CD14-positive monocyte (primary cell): ENCODE results near the gene SLC35C1. TPM values are rescaled to one million over a fixed set of nuclear protein-coding genes. Genes with fewer than 3 reads are reported as not detected.
"Not testable (repeated sequence)": the region's sequence is repeated elsewhere in the genome, so short reads cannot be mapped to it uniquely, and the experiment has no call there.

Experiments
- DNase-seq, 3 donors: peaks; one replicate each; pipeline ENCODE4 v3.0.0-alpha.2; 2011 to 2022
- H2AFZ ChIP-seq: 2 replicates; pipeline ENCODE4 v1.6.0; 2012; ENCODE audit warnings: mild to moderate bottlenecking, low read depth, low read length, inconsistent platforms; ENCODE audit not compliant: insufficient read depth, poor library complexity, severe bottlenecking
- H3K27ac ChIP-seq, 2 donors: 1 replicate in 1 of 2; 2 replicates in 1 of 2; pipeline ENCODE4 v1.5.1; 2012 to 2013; ENCODE audit warnings: low read length in 2 of 2, control low read depth in 1 of 2, inconsistent platforms in 1 of 2, low read depth in 1 of 2, mild to moderate bottlenecking in 1 of 2
- H3K27me3 ChIP-seq, 2 donors: one replicate each; pipeline versions ENCODE4 v1.6.0 to v1.6.1; 2011 to 2013; ENCODE audit warnings: low read length in 2 of 2; ENCODE audit not compliant: control insufficient read depth in 2 of 2, insufficient read depth in 2 of 2
- H3K36me3 ChIP-seq, 2 donors: replicated peaks in 1 of 2; 1 replicate in 1 of 2; 2 replicates in 1 of 2; pipeline versions ENCODE4 v1.5.1 to v1.6.1; 2012 to 2013; ENCODE audit warnings: low read length in 2 of 2, control low read depth in 1 of 2, inconsistent platforms in 1 of 2, mild to moderate bottlenecking in 1 of 2; ENCODE audit not compliant: insufficient read depth in 2 of 2, control insufficient read depth in 1 of 2
- H3K4me1 ChIP-seq, 2 donors: 1 replicate in 1 of 2; 2 replicates in 1 of 2; pipeline versions ENCODE4 v1.5.1 to v1.6.1; 2012 to 2013; ENCODE audit warnings: low read length in 2 of 2, control low read depth in 1 of 2, inconsistent platforms in 1 of 2, mild to moderate bottlenecking in 1 of 2, moderate library complexity in 1 of 2; ENCODE audit not compliant: insufficient read depth in 2 of 2, control insufficient read depth in 1 of 2
- H3K4me2 ChIP-seq: replicated peaks from 2 replicates; pipeline ENCODE3; 2012; ENCODE audit warnings: low read length, moderate library complexity, mild to moderate bottlenecking; ENCODE audit not compliant: poor library complexity, severe bottlenecking; ENCODE audit errors: extremely low read depth
- H3K4me3 ChIP-seq, 3 experiments: fragments of 200-600 bp in 1 of 3; sonication (generic) in 1 of 3; replicated peaks in 1 of 3; 1 replicate in 2 of 3; 2 replicates in 1 of 3; pipeline ENCODE4 v1.5.1; 2011 to 2013; ENCODE audit warnings: low read length in 3 of 3, mild to moderate bottlenecking in 3 of 3, control low read depth in 2 of 3, low read depth in 2 of 3, inconsistent platforms in 1 of 3, moderate library complexity in 1 of 3
- H3K79me2 ChIP-seq: 2 replicates; pipeline ENCODE4 v1.6.0; 2012; ENCODE audit warnings: mild to moderate bottlenecking, control low read depth, inconsistent platforms, low read length, moderate library complexity; ENCODE audit not compliant: insufficient read depth
- H3K9ac ChIP-seq: 2 replicates; pipeline ENCODE4 v1.6.0; 2017; ENCODE audit warnings: low read length, mild to moderate bottlenecking; ENCODE audit not compliant: insufficient read depth, poor library complexity, severe bottlenecking
- H3K9me3 ChIP-seq, 2 donors: replicated peaks in 1 of 2; 1 replicate in 1 of 2; 2 replicates in 1 of 2; pipeline versions ENCODE4 v1.5.1 to v1.6.1; 2012 to 2013; ENCODE audit warnings: low read length in 2 of 2, control low read depth in 1 of 2; ENCODE audit not compliant: control insufficient read depth in 1 of 2, insufficient read depth in 1 of 2
- H4K20me1 ChIP-seq: 2 replicates; pipeline ENCODE4 v1.6.0; 2012; ENCODE audit warnings: mild to moderate bottlenecking, low read length, control low read depth, moderate library complexity; ENCODE audit not compliant: insufficient read depth
- H3K27ac Mint-ChIP-seq, 7 donors: one replicate each; pipeline ENCODE4 v1.8.0; 2020; ENCODE audit warnings: mild to moderate bottlenecking in 7 of 7, mixed read lengths in 7 of 7, moderate library complexity in 6 of 7, inconsistent platforms in 2 of 7
- H3K27me3 Mint-ChIP-seq, 3 donors: one replicate each; pipeline ENCODE4 v1.8.0; 2021 to 2022; ENCODE audit warnings: low read depth in 3 of 3, mild to moderate bottlenecking in 3 of 3, mixed read lengths in 3 of 3, moderate library complexity in 3 of 3, inconsistent platforms in 1 of 3
- H3K36me3 Mint-ChIP-seq, 2 donors: one replicate each; pipeline ENCODE4 v1.8.0; 2020; ENCODE audit warnings: mixed read lengths in 2 of 2, inconsistent platforms in 1 of 2, mild to moderate bottlenecking in 1 of 2
- H3K4me1 Mint-ChIP-seq: one replicate; pipeline ENCODE4 v1.8.0; 2020; ENCODE audit warnings: mild to moderate bottlenecking, mixed read lengths
- H3K4me3 Mint-ChIP-seq, 2 donors: one replicate each; pipeline ENCODE4 v1.8.0; 2020; ENCODE audit warnings: mild to moderate bottlenecking in 2 of 2, mixed read lengths in 2 of 2, moderate library complexity in 1 of 2
- H3K9me3 Mint-ChIP-seq, 7 donors: one replicate each; pipeline ENCODE4 v1.8.0; 2020 to 2022; ENCODE audit warnings: mixed read lengths in 7 of 7, mild to moderate bottlenecking in 6 of 7, moderate library complexity in 6 of 7, inconsistent platforms in 2 of 7
- WGBS: methylation state at CpG from one replicate; pipeline ENCODE4 v1.1.5; 2013; ENCODE audit warnings: missing lambda C conversion rate; ENCODE audit not compliant: insufficient coverage; 5-methylcytosine and 5-hydroxymethylcytosine counted together
- intact Hi-C, 2 donors: fragments of 100-400 bp; cut with micrococcal nuclease; formaldehyde crosslinking; loops; one replicate each; pipeline versions ENCODE4 v1.15.0 to v1.15.1; 2023
- polyA plus RNA-seq, 3 donors: library from polyadenylated mRNA; depleted of rRNA in 1 of 3; unstranded in 2 of 3; stranded (reverse) in 1 of 3; fragments of 300-500 nt in 2 of 3; fragments of >200 nt in 1 of 3; fragmentation: Illumina TruSeq in 2 of 3; gene quantifications; 1 replicate in 2 of 3; 2 replicates in 1 of 3; pipeline ENCODE4 v1.2.3, GENCODE V29; 2012 to 2021
- TF ChIP-seq, protein P1 (sequence below): fragments of 200-600 bp; IDR thresholded peaks from one replicate; pipeline ENCODE4 v1.8.0; 2022; ENCODE audit warnings: antibody characterized with exemption, mild to moderate bottlenecking

Gene SLC35C1
- polyA plus RNA-seq, 3 donors = 5.0 to 14.0 (median 12.8) TPM

DNA sequence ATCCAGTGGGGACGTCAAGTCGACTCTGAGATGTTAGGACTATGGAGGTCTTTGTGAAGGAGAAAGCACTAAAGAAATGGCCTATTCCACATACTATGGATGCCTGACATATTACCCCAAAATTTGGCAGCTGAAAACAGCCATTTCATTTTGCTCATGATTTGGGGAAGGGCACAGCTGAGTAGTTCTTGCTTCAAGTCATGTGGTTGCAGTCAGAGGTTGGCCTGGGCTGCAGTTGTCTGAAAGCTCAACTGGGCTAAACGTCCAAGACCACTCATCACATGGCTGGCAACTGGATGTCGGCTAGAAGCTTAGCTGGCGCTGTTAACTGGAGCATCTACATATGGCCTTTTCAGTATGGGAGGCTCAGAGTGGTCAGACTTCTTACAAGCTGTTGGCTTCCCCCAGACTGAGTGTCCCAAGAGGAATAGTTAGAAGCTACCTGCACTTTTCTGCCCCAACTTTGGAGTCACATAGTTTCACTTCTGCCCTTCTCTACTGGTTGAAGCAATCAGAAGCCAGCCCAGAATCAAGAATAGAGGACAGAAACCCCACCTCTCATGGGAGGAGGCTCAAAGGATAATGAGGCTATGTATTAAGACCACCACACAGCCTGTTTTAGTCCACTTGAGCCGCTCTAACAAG, 14.1 kb downstream of the SLC35C1 start:
- Histone ChIP-seq H3K4me1 (no peaks in the 10 kb centered on the region), H3K79me2 (no peaks in the 10 kb centered on the region), H3K36me3 (no peaks in the 10 kb centered on the region), H3K4me2 (no peak overlapping the region), H3K9me3 (no peaks in the 10 kb centered on the region), H3K4me3 (no peak overlapping the region), H3K9ac (no peak overlapping the region), H3K27ac (no peak overlapping the region), H3K27me3 (no peaks in the 10 kb centered on the region), H4K20me1 (no peaks in the 10 kb centered on the region), H2AFZ (no peak overlapping the region)
- Mint-ChIP-seq H3K27me3 (peaks cover 0 to 4% (median 0%) of the 10 kb centered on the region in 3 donors), H3K4me3 (no peak overlapping the region), H3K4me1 (peaks cover 14% of the 10 kb centered on the region), H3K9me3 (peaks cover 0 to 2% (median 0%) of the 10 kb centered on the region in 7 donors), H3K36me3 (no peaks in the 10 kb centered on the region), H3K27ac (no peak overlapping the region)
- TF ChIP-seq, protein P1, sequence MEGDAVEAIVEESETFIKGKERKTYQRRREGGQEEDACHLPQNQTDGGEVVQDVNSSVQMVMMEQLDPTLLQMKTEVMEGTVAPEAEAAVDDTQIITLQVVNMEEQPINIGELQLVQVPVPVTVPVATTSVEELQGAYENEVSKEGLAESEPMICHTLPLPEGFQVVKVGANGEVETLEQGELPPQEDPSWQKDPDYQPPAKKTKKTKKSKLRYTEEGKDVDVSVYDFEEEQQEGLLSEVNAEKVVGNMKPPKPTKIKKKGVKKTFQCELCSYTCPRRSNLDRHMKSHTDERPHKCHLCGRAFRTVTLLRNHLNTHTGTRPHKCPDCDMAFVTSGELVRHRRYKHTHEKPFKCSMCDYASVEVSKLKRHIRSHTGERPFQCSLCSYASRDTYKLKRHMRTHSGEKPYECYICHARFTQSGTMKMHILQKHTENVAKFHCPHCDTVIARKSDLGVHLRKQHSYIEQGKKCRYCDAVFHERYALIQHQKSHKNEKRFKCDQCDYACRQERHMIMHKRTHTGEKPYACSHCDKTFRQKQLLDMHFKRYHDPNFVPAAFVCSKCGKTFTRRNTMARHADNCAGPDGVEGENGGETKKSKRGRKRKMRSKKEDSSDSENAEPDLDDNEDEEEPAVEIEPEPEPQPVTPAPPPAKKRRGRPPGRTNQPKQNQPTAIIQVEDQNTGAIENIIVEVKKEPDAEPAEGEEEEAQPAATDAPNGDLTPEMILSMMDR = no peak
- 79% methylated on average over 3 of the region's 6 CpGs for WGBS
- DNase-seq = no peak
- intact Hi-C loops = no loop called here

DNA sequence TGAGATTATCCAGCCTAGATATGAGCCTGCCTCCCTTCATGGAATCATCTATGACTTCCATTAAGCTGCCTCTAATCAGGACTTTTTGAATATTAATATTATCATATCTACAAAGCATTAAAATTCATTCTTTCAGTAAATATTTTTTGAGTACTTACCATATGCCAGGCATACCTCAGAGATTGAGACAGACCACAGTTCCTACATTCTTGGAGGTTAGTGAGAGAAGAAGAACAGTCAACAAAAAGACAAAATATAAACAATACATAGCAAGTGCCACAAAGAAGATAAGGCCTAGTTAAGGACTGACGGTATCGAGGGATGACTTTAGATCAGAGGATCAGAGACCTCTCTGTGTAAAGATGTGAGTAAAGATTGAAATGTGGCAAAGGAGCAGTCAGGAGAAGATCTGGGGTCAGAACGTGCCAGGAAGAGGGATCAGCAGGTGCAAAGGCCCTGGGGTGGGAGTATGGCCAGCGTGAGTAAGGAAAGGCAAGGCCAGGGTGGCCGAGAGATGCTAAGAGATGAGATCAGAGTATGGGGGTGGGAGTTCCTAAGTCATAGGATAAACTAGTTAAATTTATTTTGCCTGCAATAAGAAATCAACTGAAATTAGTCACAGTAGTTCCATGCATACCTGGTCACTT, 15.4 kb downstream of the SLC35C1 start:
- Mint-ChIP-seq H3K36me3 (no peaks in the 10 kb centered on the region), H3K4me1 (peaks cover 14% of the 10 kb centered on the region), H3K9me3 (peaks cover 0 to 2% (median 0%) of the 10 kb centered on the region in 7 donors), H3K27ac (no peak overlapping the region), H3K4me3 (no peak overlapping the region), H3K27me3 (peaks cover 0 to 7% (median 1%) of the 10 kb centered on the region in 3 donors)
- no peak for DNase-seq
- no peaks in the 10 kb centered on the region for H3K27me3 ChIP-seq
- intact Hi-C loops = no loop called here
- H3K36me3 ChIP-seq = no peaks in the 10 kb centered on the region
- H3K4me2 ChIP-seq = no peak overlapping the region
- H3K9me3 ChIP-seq = no peaks in the 10 kb centered on the region
- H3K4me3 ChIP-seq = no peak overlapping the region
- TF ChIP-seq, protein P1 = no peak
- 100% methylated on average over 4 of the region's 5 CpGs for WGBS
- no peaks in the 10 kb centered on the region for H3K4me1 ChIP-seq
- H3K27ac ChIP-seq = no peak overlapping the region
- H3K9ac ChIP-seq = no peak overlapping the region
- no peaks in the 10 kb centered on the region for H4K20me1 ChIP-seq
- H3K79me2 ChIP-seq = no peaks in the 10 kb centered on the region
- no peak overlapping the region for H2AFZ ChIP-seq

DNA sequence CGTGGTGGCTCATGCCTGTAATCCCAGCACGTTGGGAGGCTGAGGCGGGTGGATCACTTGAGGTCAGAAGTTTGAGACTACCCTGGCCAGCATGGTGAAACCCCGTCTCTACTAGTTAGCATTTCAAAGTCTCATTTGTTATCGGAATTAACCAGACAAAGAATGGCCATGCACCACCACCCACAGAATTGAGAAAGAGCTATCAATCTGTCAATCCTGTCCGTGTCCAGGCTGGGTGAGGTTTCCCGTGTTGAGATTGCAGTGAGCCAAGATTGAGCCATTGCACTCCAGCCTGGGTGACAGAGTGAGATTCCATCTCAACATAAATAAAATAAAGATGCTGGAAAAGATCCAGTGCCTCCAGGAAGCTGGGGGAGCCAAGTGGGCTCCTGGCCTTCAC, 21.5 kb downstream of the SLC35C1 start:
- Mint-ChIP-seq H3K4me3 (peak overlapping the region in 1 of 2 donors; percentile 15), H3K27me3 (peaks cover 16 to 34% (median 21%) of the 10 kb centered on the region in 3 donors)
- H3K4me2 ChIP-seq, H4K20me1 ChIP-seq, DNase-seq, H2AFZ ChIP-seq, H3K27ac Mint-ChIP-seq, H3K9me3 Mint-ChIP-seq, H3K79me2 ChIP-seq, H3K9me3 ChIP-seq, H3K4me3 ChIP-seq, H3K4me1 ChIP-seq, H3K4me1 Mint-ChIP-seq, H3K36me3 ChIP-seq, H3K9ac ChIP-seq, H3K36me3 Mint-ChIP-seq, H3K27ac ChIP-seq, intact Hi-C loops: not testable (repeated sequence)
- WGBS = no CpG with 5 or more reads among the region's 7 CpGs
- peaks cover 8 to 15% of the 10 kb centered on the region in 2 donors for H3K27me3 ChIP-seq
